GM12878 (cell line): ENCODE measurements around the gene CCR8. TPM values are rescaled to one million over a fixed set of nuclear protein-coding genes. Genes with fewer than 3 reads are reported as not detected.
A peak's percentile ranks its signal among the peaks of the same experiment; 100 is the strongest.

Source experiments
- ATAC-seq: fragments of 200-7000 bp; cut with Tn5 transposase; 3 replicates; pipeline ENCODE4 v1.9.1; 2020; ENCODE audit warnings: mild to moderate bottlenecking, moderate library complexity
- BruUV-seq: library from RNA; stranded (reverse); fragments of 400-500 nt; replicated peaks from 2 replicates; lab custom pipeline; 2021; lab: Mats Ljungman, UMichigan
- CTCF ChIA-PET: fragments of 300-600 bp; sonication (Branson Sonifier 250); formaldehyde crosslinking; extraction: SDS; loops from one replicate; lab custom pipeline; 2021; ENCODE audit warnings: inconsistent platforms; lab: Yijun Ruan, JAX
- POLR2A ChIA-PET: fragments of 350-600 bp; formaldehyde crosslinking; extraction: SDS; loops from one replicate; lab custom pipeline; 2021; ENCODE audit warnings: inconsistent platforms; lab: Charles Lee
- RAD21 ChIA-PET: fragments of 300-600 bp; sonication (Branson Sonifier 250); formaldehyde crosslinking; loops from one replicate; lab custom pipeline; 2023; ENCODE audit warnings: antibody characterized with exemption; ENCODE audit not compliant: unreplicated experiment; lab: Charles Lee
- SMC1A ChIA-PET: fragments of 300-600 bp; sonication (Branson Sonifier 250); formaldehyde crosslinking; loops from one replicate; lab custom pipeline; 2023; ENCODE audit not compliant: unreplicated experiment, uncharacterized antibody; lab: Charles Lee
- DNase-seq: peaks from one replicate; pipeline ENCODE4 v3.0.0-alpha.2; 2011; ENCODE audit warnings: low read depth, low spot score
- FAIRE-seq: peaks from 3 replicates; lab custom pipeline; 2011; peaks lifted over from hg19 to GRCh38; lab: Jason Lieb, UNC
- H2AFZ ChIP-seq: 2 replicates; pipeline ENCODE4 v1.6.0; 2011; ENCODE audit warnings: low read depth, low read length, control low read depth; ENCODE audit not compliant: control insufficient read depth
- H3K27ac ChIP-seq: 2 replicates; pipeline ENCODE4 v1.5.1; 2011; ENCODE audit warnings: control low read depth; ENCODE audit not compliant: control insufficient read depth, insufficient read depth
- H3K27me3 ChIP-seq, 2 experiments: replicated peaks in 1 of 2; 2 replicates each; pipeline versions ENCODE4 v1.6.0 to v1.6.1; 2011; ENCODE audit warnings: low read length in 1 of 2; ENCODE audit not compliant: control insufficient read depth in 2 of 2, insufficient read depth in 2 of 2
- H3K36me3 ChIP-seq, 2 experiments: 2 replicates each; pipeline ENCODE4 v1.5.1; 2011; ENCODE audit warnings: low read length in 1 of 2; ENCODE audit not compliant: control insufficient read depth in 2 of 2, insufficient read depth in 2 of 2
- H3K4me1 ChIP-seq: 2 replicates; pipeline ENCODE4 v1.6.1; 2011; ENCODE audit warnings: mild to moderate bottlenecking, low read length, moderate library complexity, mixed read lengths; ENCODE audit not compliant: control insufficient read depth, insufficient read depth
- H3K4me2 ChIP-seq: 2 replicates; pipeline ENCODE4 v1.6.0; 2011; ENCODE audit warnings: control low read depth; ENCODE audit not compliant: control insufficient read depth, insufficient read depth
- H3K4me3 ChIP-seq: fragments of 200-600 bp; sonication (generic); 2 replicates; pipeline ENCODE4 v1.5.1; 2016
- H3K79me2 ChIP-seq: 2 replicates; pipeline ENCODE4 v1.6.0; 2011; ENCODE audit warnings: low read length; ENCODE audit not compliant: control insufficient read depth, insufficient read depth
- H3K9ac ChIP-seq: 2 replicates; pipeline ENCODE4 v1.8.0; 2011; ENCODE audit warnings: low read length, control low read depth, mixed read lengths; ENCODE audit not compliant: control insufficient read depth, insufficient read depth
- H3K9me3 ChIP-seq: replicated peaks from 3 replicates; pipeline ENCODE4 v1.5.1; 2011; ENCODE audit warnings: mild to moderate bottlenecking, low read length; ENCODE audit not compliant: control insufficient read depth, insufficient read depth
- H4K20me1 ChIP-seq: 2 replicates; pipeline ENCODE4 v1.6.0; 2011; ENCODE audit not compliant: control insufficient read depth, insufficient read depth
- ELK1 ChIP-seq: IDR thresholded peaks from 2 replicates; pipeline ENCODE4 v1.6.1; 2012; ENCODE audit warnings: low read depth, low read length, improper control_type of control experiment
- JUNB ChIP-seq: IDR thresholded peaks from 2 replicates; pipeline ENCODE4 v1.6.1; 2016; ENCODE audit warnings: antibody characterized with exemption, mild to moderate bottlenecking
- TAF1 ChIP-seq: IDR thresholded peaks from 2 replicates; pipeline ENCODE4 v1.6.1; 2011; ENCODE audit warnings: mild to moderate bottlenecking, low read depth, low read length, borderline replicate concordance
- WGBS: methylation state at CpG from one replicate; pipeline ENCODE4 v1.1.6; 2016; ENCODE audit warnings: low lambda C conversion rate; ENCODE audit not compliant: insufficient replicate concordance, insufficient coverage; ENCODE audit errors: missing lambda C conversion rate; 5-methylcytosine and 5-hydroxymethylcytosine counted together
- in situ Hi-C: fragments of 300-500 bp; cut with MboI; formaldehyde crosslinking; loops from 9 replicates; pipeline ENCODE4 v1.14.3; 2018; ENCODE audit warnings: mixed read lengths
- intact Hi-C: fragments of 100-400 bp; cut with micrococcal nuclease; formaldehyde crosslinking; loops from one replicate; pipeline ENCODE4 v1.14.2; 2022; ENCODE audit not compliant: unreplicated experiment
- polyA plus RNA-seq, 11 experiments: library from polyadenylated mRNA; depleted of rRNA in 4 of 11; unstranded in 6 of 11; stranded (reverse) in 5 of 11; fragments of >200 nt; fragmentation: Nextera tagmentation in 4 of 11; fragmentation: Illumina TruSeq in 1 of 11; extraction: Ambion mirVana in 4 of 11; extraction: Trizol in 1 of 11; gene quantifications; 1 replicate in 1 of 11; 2 replicates in 10 of 11; pipeline versions ENCODE4 v1.2.1 to v1.2.3, GENCODE V29; 2011 to 2016; ENCODE audit warnings: inconsistent platforms in 2 of 11, missing spikeins in 2 of 11, low read depth in 1 of 11
- total RNA-seq, 4 experiments: library from RNA; depleted of rRNA in 3 of 4; stranded (reverse); fragments of >200 nt in 3 of 4; fragmentation: Illumina TruSeq in 1 of 4; extraction: Trizol in 1 of 4; gene quantifications; 2 replicates each; pipeline versions ENCODE4 v1.2.1 to v1.2.3, GENCODE V29; 2013 to 2021

CCR8 gene
- total and polyA plus RNA-seq, 10 of the 15 experiments (the other 5 are each of a cell fraction or from before 2014, with no cell fraction given): 5.2 to 28.8 (median 15.6) TPM

GRCh38 chr3:39313289-39313688 is 16.2 kb upstream of the CCR8 start (continued):
- no peak for TF ChIP-seq TAF1

- RAD21 ChIA-PET: no interaction called here
- SMC1A ChIA-PET: interaction anchor here (1.2 kb wide), 1 partner anchor 62 kb away, joined by 3 read pairs; no protein-coding TSS in a partner anchor
- H3K79me2 ChIP-seq: no peaks in the 10 kb centered on the region
- TF ChIP-seq JUNB (peak; percentile 55), ELK1 (no peak)
- H3K36me3 ChIP-seq: no peaks in the 10 kb centered on the region; a peak in 1 of 4 replicates
- H3K4me1 ChIP-seq: no peaks in the 10 kb centered on the region
- intact Hi-C loops (loop anchor here (2.0 kb wide), 1 partner anchor 17 kb away; no protein-coding TSS in a partner anchor), in situ Hi-C loops (no loop called here)
- H3K27me3 ChIP-seq: no peaks in the 10 kb centered on the region
- FAIRE-seq (no peak), ATAC-seq (peak; percentile 57), DNase-seq (no peak)
- H3K4me3 ChIP-seq: no peak overlapping the region
- H3K27ac ChIP-seq: no peak overlapping the region
- 100% methylated on average over 1 of the region's 1 CpG for WGBS
- H3K9ac ChIP-seq: no peak overlapping the region
- H4K20me1 ChIP-seq: no peaks in the 10 kb centered on the region
- POLR2A ChIA-PET: interaction anchor here (0.6 kb wide), 1 partner anchor 9 kb away, joined by 8 read pairs; no protein-coding TSS in a partner anchor
- H3K4me2 ChIP-seq: no peak overlapping the region
- H2AFZ ChIP-seq: no peak overlapping the region
- H3K9me3 ChIP-seq: no peaks in the 10 kb centered on the region; the same call in 2 of the 3 replicates
- BruUV-seq: no TSS peak
- CTCF ChIA-PET: no interaction called here
Observed at GRCh38 chr3:39315420-39315819, 14.1 kb upstream of the CCR8 start.
